HepG2 (cell line): ENCODE results near the gene PAPSS1. TPM values are rescaled to one million over a fixed set of nuclear protein-coding genes. Genes with fewer than 3 reads are reported as not detected.

Experiments used
- ARID5B ChIP-seq: IDR thresholded peaks from 2 replicates; pipeline ENCODE4 v1.4.0; 2020; ENCODE audit warnings: mild to moderate bottlenecking, missing genetic modification reagents
- CENPBD1 ChIP-seq: sonication (generic); formaldehyde crosslinking; IDR thresholded peaks from 2 replicates; pipeline ENCODE4 v1.8.0; 2022; ENCODE audit warnings: missing genetic modification reagents, low read depth, mild to moderate bottlenecking, borderline replicate concordance
- DBP ChIP-seq: sonication (generic); formaldehyde crosslinking; IDR thresholded peaks from 2 replicates; pipeline ENCODE4 v1.4.0; 2020; ENCODE audit warnings: missing genetic modification reagents; ENCODE audit errors: not compliant biosample characterization
- FOXP1 ChIP-seq, 2 experiments: fragments of 450-650 bp in 1 of 2; IDR thresholded peaks; 2 replicates each; pipeline ENCODE4 v1.6.1; 2017 to 2018; ENCODE audit warnings: antibody characterized with exemption in 1 of 2
- HES4 ChIP-seq: sonication (generic); formaldehyde crosslinking; IDR thresholded peaks from 2 replicates; pipeline ENCODE4 v1.9.0; 2021; ENCODE audit warnings: mild to moderate bottlenecking, missing genetic modification reagents, borderline replicate concordance
- HNF1B ChIP-seq: sonication (generic); formaldehyde crosslinking; IDR thresholded peaks from 2 replicates; pipeline ENCODE4 v1.5.1; 2020; ENCODE audit warnings: mild to moderate bottlenecking, moderate library complexity, missing genetic modification reagents
- IRF2 ChIP-seq: IDR thresholded peaks from 2 replicates; pipeline ENCODE4 v1.6.1; 2018; ENCODE audit warnings: missing genetic modification reagents, missing compliant biosample characterization
- LCORL ChIP-seq, 2 experiments: fragments of 450-650 bp in 1 of 2; sonication (generic) in 1 of 2; formaldehyde crosslinking in 1 of 2; IDR thresholded peaks; 2 replicates each; pipeline versions ENCODE4 v1.5.0 to v1.6.1; 2017 to 2020; ENCODE audit warnings: antibody characterized with exemption in 1 of 2, missing genetic modification reagents in 1 of 2
- MAF1 ChIP-seq: sonication (generic); formaldehyde crosslinking; IDR thresholded peaks from 2 replicates; pipeline ENCODE4 v1.5.0; 2020; ENCODE audit warnings: missing genetic modification reagents, borderline replicate concordance
- MED1 ChIP-seq: sonication (generic); formaldehyde crosslinking; IDR thresholded peaks from 2 replicates; pipeline ENCODE4 v1.4.0; 2020; ENCODE audit warnings: missing genetic modification reagents
- NFE2 ChIP-seq: sonication (generic); formaldehyde crosslinking; IDR thresholded peaks from 2 replicates; pipeline ENCODE4 v1.4.0; 2020; ENCODE audit warnings: missing genetic modification reagents
- NRL ChIP-seq: sonication (generic); formaldehyde crosslinking; IDR thresholded peaks from 2 replicates; pipeline ENCODE4 v1.5.0; 2020; ENCODE audit warnings: missing genetic modification reagents, mild to moderate bottlenecking, moderate library complexity, borderline replicate concordance
- PAWR ChIP-seq: sonication (generic); formaldehyde crosslinking; IDR thresholded peaks from 2 replicates; pipeline ENCODE4 v1.4.0; 2020; ENCODE audit warnings: missing genetic modification reagents, mild to moderate bottlenecking, borderline replicate concordance
- STAG1 ChIP-seq: sonication (generic); formaldehyde crosslinking; IDR thresholded peaks from 2 replicates; pipeline ENCODE4 v1.4.0; 2020; ENCODE audit warnings: missing genetic modification reagents
- THAP9 ChIP-seq: sonication (generic); formaldehyde crosslinking; IDR thresholded peaks from 2 replicates; pipeline ENCODE4; 2020; ENCODE audit warnings: missing genetic modification reagents, mild to moderate bottlenecking, borderline replicate concordance
- ZBTB14 ChIP-seq: sonication (generic); formaldehyde crosslinking; IDR thresholded peaks from 2 replicates; pipeline ENCODE4 v1.4.0; 2020; ENCODE audit warnings: missing genetic modification reagents
- ZBTB38 ChIP-seq: sonication (generic); formaldehyde crosslinking; IDR thresholded peaks from 2 replicates; pipeline ENCODE4 v1.5.1; 2020; ENCODE audit warnings: mild to moderate bottlenecking, missing genetic modification reagents
- ZNF121 ChIP-seq: sonication (generic); formaldehyde crosslinking; IDR thresholded peaks from 2 replicates; pipeline ENCODE4 v1.5.0; 2020; ENCODE audit warnings: mild to moderate bottlenecking, missing genetic modification reagents
- ZNF20 ChIP-seq: sonication (generic); formaldehyde crosslinking; IDR thresholded peaks from 2 replicates; pipeline ENCODE4 v1.4.0; 2020; ENCODE audit warnings: mild to moderate bottlenecking, moderate library complexity, missing genetic modification reagents
- polyA plus RNA-seq, 8 experiments: library from polyadenylated mRNA; depleted of rRNA in 3 of 8; stranded (reverse) in 7 of 8; unstranded in 1 of 8; fragments of >200 nt; fragmentation: Illumina TruSeq in 4 of 8; extraction: Trizol in 4 of 8; gene quantifications; 2 replicates each; pipeline versions ENCODE4 v1.2.1 to v1.2.3, GENCODE V29; 2011 to 2016; ENCODE audit warnings: low read depth in 4 of 8, missing spikeins in 1 of 8, mixed read lengths in 1 of 8; ENCODE audit not compliant: insufficient read depth in 1 of 8
- total RNA-seq, 5 experiments: library from RNA; depleted of rRNA; stranded (reverse); fragments of >200 nt; fragmentation: Illumina TruSeq; extraction: Trizol; gene quantifications; 2 replicates each; pipeline ENCODE4 v1.2.3, GENCODE V29; 2016; ENCODE audit warnings: low read depth in 1 of 5

Gene PAPSS1
- total and polyA plus RNA-seq, 2 of the 13 experiments (the other 11 are each of a cell fraction or from before 2014, with no cell fraction given): 105 to 126 TPM

GRCh38 chr4:107635735-107636134 lies 84.3 kb downstream of the PAPSS1 start (continued):
- TF ChIP-seq ARID5B (CRISPR knock-in tag) (peak; percentile 83), CENPBD1 (CRISPR knock-in tag) (no peak), ZBTB38 (CRISPR knock-in tag) (no peak), LCORL (IDR thresholded peaks at IDR 0.05) (no peak), LCORL (CRISPR knock-in tag; IDR thresholded peaks at IDR 0.05) (0 out of 2 replicates have a peak, but pooled peaks have one; percentile 26), ZNF121 (CRISPR knock-in tag) (no peak), DBP (CRISPR knock-in tag) (no peak), PAWR (CRISPR knock-in tag) (no peak), HES4 (CRISPR knock-in tag) (no peak), THAP9 (CRISPR knock-in tag) (no peak), NRL (CRISPR knock-in tag) (no peak), STAG1 (CRISPR knock-in tag) (no peak), HNF1B (CRISPR knock-in tag) (no peak), NFE2 (no peak), MAF1 (CRISPR knock-in tag) (no peak), IRF2 (CRISPR knock-in tag) (no peak), MED1 (CRISPR knock-in tag) (0 out of 2 replicates have a peak, but pooled peaks have one; percentile 38), FOXP1 (IDR thresholded peaks at IDR 0.05) (no peak), FOXP1 (CRISPR knock-in tag; IDR thresholded peaks at IDR 0.05) (peak; percentile 47; the same call in 1 of the 2 replicates), ZBTB14 (CRISPR knock-in tag) (no peak), ZNF20 (no peak)
